HepG2 (cell line): Measurements from ENCODE around the gene STK36. TPM values are rescaled to one million over a fixed set of nuclear protein-coding genes. Genes with fewer than 3 reads are reported as not detected.
A peak's percentile ranks its signal among the peaks of the same experiment; 100 is the strongest.

ENCODE experiments used
- FOXP1 ChIP-seq, 2 experiments: fragments of 450-650 bp in 1 of 2; IDR thresholded peaks; 2 replicates each; pipeline ENCODE4 v1.6.1; 2017 to 2018; ENCODE audit warnings: antibody characterized with exemption in 1 of 2
- GFI1 ChIP-seq: sonication (generic); formaldehyde crosslinking; IDR thresholded peaks from 2 replicates; pipeline ENCODE4 v1.5.0; 2020; ENCODE audit warnings: missing genetic modification reagents, mild to moderate bottlenecking, borderline replicate concordance
- MXD1 ChIP-seq: sonication (generic); formaldehyde crosslinking; IDR thresholded peaks from 2 replicates; pipeline ENCODE4 v1.4.0; 2020; ENCODE audit warnings: mild to moderate bottlenecking, missing genetic modification reagents
- POLR2A ChIP-seq, 2 experiments: IDR thresholded peaks; 2 replicates each; pipeline ENCODE4 v1.6.1; 2011; ENCODE audit warnings: low read depth in 2 of 2, low read length in 2 of 2, mild to moderate bottlenecking in 1 of 2, moderate library complexity in 1 of 2; ENCODE audit not compliant: insufficient read depth in 1 of 2
- SMAD3 ChIP-seq: sonication (generic); formaldehyde crosslinking; IDR thresholded peaks from 2 replicates; pipeline ENCODE4 v1.4.0; 2020; ENCODE audit warnings: missing genetic modification reagents
- THAP11 ChIP-seq: IDR thresholded peaks from 2 replicates; pipeline ENCODE4 v1.6.1; 2016; ENCODE audit warnings: missing biosample characterization, missing genetic modification reagents
- THAP8 ChIP-seq: sonication (generic); formaldehyde crosslinking; IDR thresholded peaks from 2 replicates; pipeline ENCODE4 v1.5.1; 2020; ENCODE audit warnings: missing genetic modification reagents, mild to moderate bottlenecking, borderline replicate concordance
- ZFP36L1 ChIP-seq: sonication (generic); formaldehyde crosslinking; IDR thresholded peaks from 2 replicates; pipeline ENCODE4 v1.8.0; 2022; ENCODE audit warnings: mild to moderate bottlenecking, missing genetic modification reagents, moderate library complexity
- ZNF317 ChIP-seq: sonication (generic); formaldehyde crosslinking; IDR thresholded peaks from 2 replicates; pipeline ENCODE4 v1.5.0; 2020; ENCODE audit warnings: mild to moderate bottlenecking, missing genetic modification reagents
- ZNF318 ChIP-seq: sonication (generic); formaldehyde crosslinking; IDR thresholded peaks from 2 replicates; pipeline ENCODE4 v1.4.0; 2020; ENCODE audit warnings: mild to moderate bottlenecking, missing genetic modification reagents
- ZNF576 ChIP-seq: sonication (generic); formaldehyde crosslinking; IDR thresholded peaks from 2 replicates; pipeline ENCODE4 v1.4.0; 2020; ENCODE audit warnings: mild to moderate bottlenecking, missing genetic modification reagents
- ZNF652 ChIP-seq: IDR thresholded peaks from 2 replicates; pipeline ENCODE4 v1.6.1; 2016; ENCODE audit warnings: low read depth, borderline replicate concordance
- polyA plus RNA-seq, 8 experiments: library from polyadenylated mRNA; depleted of rRNA in 3 of 8; stranded (reverse) in 7 of 8; unstranded in 1 of 8; fragments of >200 nt; fragmentation: Illumina TruSeq in 4 of 8; extraction: Trizol in 4 of 8; gene quantifications; 2 replicates each; pipeline versions ENCODE4 v1.2.1 to v1.2.3, GENCODE V29; 2011 to 2016; ENCODE audit warnings: low read depth in 4 of 8, missing spikeins in 1 of 8, mixed read lengths in 1 of 8; ENCODE audit not compliant: insufficient read depth in 1 of 8
- total RNA-seq, 5 experiments: library from RNA; depleted of rRNA; stranded (reverse); fragments of >200 nt; fragmentation: Illumina TruSeq; extraction: Trizol; gene quantifications; 2 replicates each; pipeline ENCODE4 v1.2.3, GENCODE V29; 2016; ENCODE audit warnings: low read depth in 1 of 5

STK36 gene
- total and polyA plus RNA-seq, 2 of the 13 experiments (the other 11 are each of a cell fraction or from before 2014, with no cell fraction given) = 45.9 to 83.5 TPM

- TF ChIP-seq ZNF318 (CRISPR knock-in tag) = 0 out of 2 replicates have a peak, but pooled peaks have one; percentile 30
- TF ChIP-seq FOXP1 (IDR thresholded peaks at IDR 0.05) = no peak
- no peak for TF ChIP-seq FOXP1 (CRISPR knock-in tag; IDR thresholded peaks at IDR 0.05)
- TF ChIP-seq ZNF576 (CRISPR knock-in tag) = 0 out of 2 replicates have a peak, but pooled peaks have one; percentile 26
- no peak for TF ChIP-seq ZNF317 (CRISPR knock-in tag)
- TF ChIP-seq THAP8 (CRISPR knock-in tag) = no peak
- TF ChIP-seq ZFP36L1 (CRISPR knock-in tag) = no peak
- no peak for TF ChIP-seq SMAD3 (CRISPR knock-in tag)
- no peak for TF ChIP-seq THAP11 (CRISPR knock-in tag)
- TF ChIP-seq MXD1 (CRISPR knock-in tag) = no peak
- no peak for TF ChIP-seq POLR2A (IDR thresholded peaks at IDR 0.05; ENCODE audit: insufficient read depth in 1 of 2, low read depth in 2 of 2, low read length in 2 of 2)
- no peak for TF ChIP-seq ZNF652 (CRISPR knock-in tag)
- TF ChIP-seq GFI1 = no peak
These were observed 75.1 kb downstream of the STK36 start (continued) for GRCh38 chr2:218746960-218747359.
